ENCODE results near the gene SGPP2.

- TF ChIP-seq EZH2phosphoT487 (IDR thresholded peaks at IDR 0.05) (no peak), CTCF (IDR thresholded peaks at IDR 0.05) (no peak), EZH2 (IDR thresholded peaks at IDR 0.05) (no peak)
Observed at GRCh38 chr2:222603501-222603900, 179.2 kb downstream of the SGPP2 start.
